ENCODE results near the gene VAV3.

GRCh38 chr1:107794571-107794970, 170.4 kb downstream of the VAV3 start:
- TF ChIP-seq, protein P1, sequence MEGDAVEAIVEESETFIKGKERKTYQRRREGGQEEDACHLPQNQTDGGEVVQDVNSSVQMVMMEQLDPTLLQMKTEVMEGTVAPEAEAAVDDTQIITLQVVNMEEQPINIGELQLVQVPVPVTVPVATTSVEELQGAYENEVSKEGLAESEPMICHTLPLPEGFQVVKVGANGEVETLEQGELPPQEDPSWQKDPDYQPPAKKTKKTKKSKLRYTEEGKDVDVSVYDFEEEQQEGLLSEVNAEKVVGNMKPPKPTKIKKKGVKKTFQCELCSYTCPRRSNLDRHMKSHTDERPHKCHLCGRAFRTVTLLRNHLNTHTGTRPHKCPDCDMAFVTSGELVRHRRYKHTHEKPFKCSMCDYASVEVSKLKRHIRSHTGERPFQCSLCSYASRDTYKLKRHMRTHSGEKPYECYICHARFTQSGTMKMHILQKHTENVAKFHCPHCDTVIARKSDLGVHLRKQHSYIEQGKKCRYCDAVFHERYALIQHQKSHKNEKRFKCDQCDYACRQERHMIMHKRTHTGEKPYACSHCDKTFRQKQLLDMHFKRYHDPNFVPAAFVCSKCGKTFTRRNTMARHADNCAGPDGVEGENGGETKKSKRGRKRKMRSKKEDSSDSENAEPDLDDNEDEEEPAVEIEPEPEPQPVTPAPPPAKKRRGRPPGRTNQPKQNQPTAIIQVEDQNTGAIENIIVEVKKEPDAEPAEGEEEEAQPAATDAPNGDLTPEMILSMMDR (optimal IDR thresholded peaks at IDR 0.05 in 1 of 3, IDR thresholded peaks at IDR 0.05 in 1 of 3, conservative IDR thresholded peaks at IDR 0.05 in 1 of 3; ENCODE audit: extremely low read depth in 1 of 3, insufficient read depth in 2 of 3, low read length in 3 of 3) = no peak
- TF ChIP-seq EZH2 (IDR thresholded peaks at IDR 0.05; ENCODE audit: low read length) = no peak
